ENCODE results near the gene TMEM250.

Gene TMEM250

DNA sequence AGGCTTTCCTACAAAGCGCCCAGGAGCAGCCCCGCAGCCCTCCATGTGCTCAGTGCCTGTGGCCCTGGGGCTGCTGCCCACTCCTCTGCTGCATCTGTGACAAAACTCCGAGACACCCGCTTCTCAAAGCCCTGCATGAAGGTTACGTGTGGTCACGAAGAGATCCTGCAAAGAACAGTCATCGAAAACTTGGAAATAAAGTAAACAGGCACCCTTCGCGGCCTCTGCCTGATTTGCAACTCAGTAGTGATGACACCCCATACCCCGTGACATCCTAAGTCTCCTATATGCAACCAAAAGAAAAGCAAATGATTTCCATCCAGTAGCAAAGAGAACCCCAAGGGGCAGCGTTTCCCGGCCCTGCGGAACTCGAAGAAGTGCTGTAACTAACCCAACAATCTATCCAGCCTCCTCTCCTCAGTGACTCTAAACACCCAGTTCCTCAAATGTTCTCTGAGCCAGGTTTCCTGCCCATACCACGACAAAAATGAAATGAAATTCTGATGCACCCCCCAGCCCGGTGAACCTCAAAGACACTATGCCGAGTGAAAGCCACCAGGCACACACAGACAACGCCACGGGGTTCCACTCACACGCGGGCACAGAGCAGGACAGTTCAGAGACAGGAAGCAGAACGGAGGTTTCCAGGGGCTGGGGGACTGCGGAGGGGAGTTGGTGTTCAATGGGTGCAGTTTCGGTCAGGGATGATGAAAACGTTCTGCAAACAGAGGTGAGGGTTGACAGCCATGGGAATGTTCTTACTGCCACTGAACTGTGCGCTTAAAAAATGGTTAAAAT, 42.6 kb downstream of the TMEM250 start:
- peaks cover 7% of the 10 kb centered on the region for H3K4me1 Mint-ChIP-seq
- peak overlapping the region; percentile 39 for H3K4me3 Mint-ChIP-seq
- no peak overlapping the region for H3K27ac Mint-ChIP-seq
- H3K36me3 Mint-ChIP-seq: no peaks in the 10 kb centered on the region
- no peaks in the 10 kb centered on the region for H3K9me3 Mint-ChIP-seq
- no peak for DNase-seq (ENCODE audit: low spot score in 2 of 2)
- ATAC-seq (ENCODE audit: low read depth): peak; percentile 75
- H3K27me3 Mint-ChIP-seq: no peaks in the 10 kb centered on the region

DNA sequence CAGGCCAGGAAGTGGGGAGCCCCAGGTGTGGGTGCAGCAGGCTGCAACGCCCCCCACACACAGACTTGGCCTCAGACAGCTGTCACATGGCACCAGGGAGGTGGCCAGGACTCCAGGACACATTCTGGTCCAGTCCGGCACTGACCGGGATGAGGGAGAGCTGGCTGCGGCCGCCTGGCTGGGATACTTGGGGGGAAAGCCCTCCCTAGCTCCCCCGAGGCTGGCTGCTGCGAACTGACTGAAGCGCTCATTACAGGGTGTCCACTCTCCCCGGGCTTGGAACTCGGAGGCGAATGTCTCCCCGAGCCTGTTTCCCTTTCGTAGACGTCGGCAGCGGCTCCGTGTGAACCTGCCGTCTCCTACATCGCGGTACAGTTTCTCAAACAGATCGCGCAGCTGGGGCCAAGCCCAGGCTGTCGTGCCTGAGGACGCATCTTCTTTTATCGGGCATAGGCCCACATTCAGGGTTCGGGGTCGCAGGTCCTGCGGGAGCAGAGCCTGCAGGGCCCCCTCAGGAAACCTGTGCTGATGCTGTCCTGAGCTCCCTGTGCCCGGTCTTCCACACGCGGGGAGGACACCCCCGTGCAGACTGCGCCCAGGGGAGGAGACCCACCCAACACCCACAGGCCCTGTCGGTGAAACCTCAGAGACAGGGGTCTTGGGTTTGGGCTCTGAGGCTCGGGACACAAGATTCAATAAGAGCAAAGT, 43.4 kb downstream of the TMEM250 start:
- Mint-ChIP-seq H3K36me3 (no peaks in the 10 kb centered on the region), H3K27me3 (peaks cover 1% of the 10 kb centered on the region), H3K4me1 (peaks cover 7% of the 10 kb centered on the region), H3K9me3 (no peaks in the 10 kb centered on the region), H3K4me3 (no peak overlapping the region), H3K27ac (no peak overlapping the region)
- ATAC-seq (ENCODE audit: low read depth): no peak
- no peak for DNase-seq (ENCODE audit: low spot score in 2 of 2)

DNA sequence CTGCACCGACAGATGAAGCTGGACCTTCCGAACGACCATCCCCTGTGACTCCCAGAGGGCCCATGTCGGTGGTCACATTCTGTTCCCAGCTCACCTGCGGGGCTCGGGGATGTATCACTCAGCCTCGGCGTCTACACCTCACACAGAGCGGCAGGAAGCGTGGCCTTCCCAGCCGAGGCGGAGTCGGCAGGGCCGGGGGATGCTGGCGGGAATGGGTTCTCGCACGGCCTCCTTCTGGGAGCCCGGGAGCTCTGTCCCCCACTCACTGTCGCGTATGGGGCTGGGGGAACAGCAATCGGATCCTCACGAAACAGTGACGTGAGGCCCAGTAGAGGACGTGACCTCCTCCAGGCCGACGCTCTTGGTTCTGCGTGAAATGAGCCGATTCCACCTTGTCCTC, 44.0 kb downstream of the TMEM250 start:
- DNase-seq (ENCODE audit: low spot score in 2 of 2) (no peak), ATAC-seq (ENCODE audit: low read depth) (no peak)
- H3K27me3 Mint-ChIP-seq: peaks cover 4% of the 10 kb centered on the region
- H3K9me3 Mint-ChIP-seq: no peaks in the 10 kb centered on the region
- H3K4me1 Mint-ChIP-seq: peaks cover 7% of the 10 kb centered on the region
- H3K36me3 Mint-ChIP-seq: no peaks in the 10 kb centered on the region
- no peak overlapping the region for H3K27ac Mint-ChIP-seq
- H3K4me3 Mint-ChIP-seq: no peak overlapping the region
